ENCODE data around the gene RGS3.

DNA sequence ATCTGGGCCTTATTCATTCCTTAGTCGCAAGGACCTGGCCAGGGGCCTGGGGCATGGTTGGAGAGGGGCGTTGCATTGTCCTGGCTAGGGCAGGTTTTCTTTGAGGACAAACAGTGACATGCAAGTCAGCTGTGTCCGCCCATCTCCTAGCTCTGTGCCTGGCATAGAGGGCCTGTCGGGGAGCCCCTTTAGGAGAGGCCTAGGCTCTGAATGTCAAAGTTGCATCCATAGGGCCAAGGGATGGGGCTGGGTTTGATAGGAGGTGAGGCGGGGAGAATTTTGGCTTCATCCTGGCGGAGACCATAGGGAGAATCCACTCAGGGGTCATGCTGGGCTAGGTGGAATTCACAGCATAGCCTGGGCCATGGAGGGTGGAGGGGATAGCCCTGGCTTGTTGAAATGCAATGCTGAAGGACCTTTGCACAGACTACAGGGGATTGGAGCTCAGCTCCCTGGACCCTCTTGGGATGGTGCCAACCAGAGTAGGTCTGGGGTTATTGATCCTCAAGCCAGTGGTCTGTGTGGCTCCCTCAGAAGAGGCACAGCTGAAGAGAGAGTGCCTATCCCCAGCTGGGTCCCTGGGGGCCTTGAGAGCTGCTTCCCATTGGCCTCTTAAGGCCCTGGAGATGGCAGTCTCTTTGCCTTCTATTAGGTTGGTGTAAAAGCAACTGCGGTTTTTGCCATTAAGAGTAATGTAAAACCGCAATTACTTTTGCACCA is 104.0 kb downstream of the RGS3 start:
- no peak for TF ChIP-seq SUPT20H (IDR thresholded peaks at IDR 0.05; ENCODE audit: borderline replicate concordance, control insufficient read depth, low read depth, low read length)
- TF ChIP-seq, protein P1, sequence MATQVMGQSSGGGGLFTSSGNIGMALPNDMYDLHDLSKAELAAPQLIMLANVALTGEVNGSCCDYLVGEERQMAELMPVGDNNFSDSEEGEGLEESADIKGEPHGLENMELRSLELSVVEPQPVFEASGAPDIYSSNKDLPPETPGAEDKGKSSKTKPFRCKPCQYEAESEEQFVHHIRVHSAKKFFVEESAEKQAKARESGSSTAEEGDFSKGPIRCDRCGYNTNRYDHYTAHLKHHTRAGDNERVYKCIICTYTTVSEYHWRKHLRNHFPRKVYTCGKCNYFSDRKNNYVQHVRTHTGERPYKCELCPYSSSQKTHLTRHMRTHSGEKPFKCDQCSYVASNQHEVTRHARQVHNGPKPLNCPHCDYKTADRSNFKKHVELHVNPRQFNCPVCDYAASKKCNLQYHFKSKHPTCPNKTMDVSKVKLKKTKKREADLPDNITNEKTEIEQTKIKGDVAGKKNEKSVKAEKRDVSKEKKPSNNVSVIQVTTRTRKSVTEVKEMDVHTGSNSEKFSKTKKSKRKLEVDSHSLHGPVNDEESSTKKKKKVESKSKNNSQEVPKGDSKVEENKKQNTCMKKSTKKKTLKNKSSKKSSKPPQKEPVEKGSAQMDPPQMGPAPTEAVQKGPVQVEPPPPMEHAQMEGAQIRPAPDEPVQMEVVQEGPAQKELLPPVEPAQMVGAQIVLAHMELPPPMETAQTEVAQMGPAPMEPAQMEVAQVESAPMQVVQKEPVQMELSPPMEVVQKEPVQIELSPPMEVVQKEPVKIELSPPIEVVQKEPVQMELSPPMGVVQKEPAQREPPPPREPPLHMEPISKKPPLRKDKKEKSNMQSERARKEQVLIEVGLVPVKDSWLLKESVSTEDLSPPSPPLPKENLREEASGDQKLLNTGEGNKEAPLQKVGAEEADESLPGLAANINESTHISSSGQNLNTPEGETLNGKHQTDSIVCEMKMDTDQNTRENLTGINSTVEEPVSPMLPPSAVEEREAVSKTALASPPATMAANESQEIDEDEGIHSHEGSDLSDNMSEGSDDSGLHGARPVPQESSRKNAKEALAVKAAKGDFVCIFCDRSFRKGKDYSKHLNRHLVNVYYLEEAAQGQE (IDR thresholded peaks at IDR 0.05; ENCODE audit: low read depth, low read length): no peak
- TF ChIP-seq EP300 (IDR thresholded peaks at IDR 0.05; ENCODE audit: borderline replicate concordance in 1 of 2, control insufficient read depth in 1 of 2, low read depth in 2 of 2, low read length in 2 of 2): no peak
- TF ChIP-seq, protein P2, sequence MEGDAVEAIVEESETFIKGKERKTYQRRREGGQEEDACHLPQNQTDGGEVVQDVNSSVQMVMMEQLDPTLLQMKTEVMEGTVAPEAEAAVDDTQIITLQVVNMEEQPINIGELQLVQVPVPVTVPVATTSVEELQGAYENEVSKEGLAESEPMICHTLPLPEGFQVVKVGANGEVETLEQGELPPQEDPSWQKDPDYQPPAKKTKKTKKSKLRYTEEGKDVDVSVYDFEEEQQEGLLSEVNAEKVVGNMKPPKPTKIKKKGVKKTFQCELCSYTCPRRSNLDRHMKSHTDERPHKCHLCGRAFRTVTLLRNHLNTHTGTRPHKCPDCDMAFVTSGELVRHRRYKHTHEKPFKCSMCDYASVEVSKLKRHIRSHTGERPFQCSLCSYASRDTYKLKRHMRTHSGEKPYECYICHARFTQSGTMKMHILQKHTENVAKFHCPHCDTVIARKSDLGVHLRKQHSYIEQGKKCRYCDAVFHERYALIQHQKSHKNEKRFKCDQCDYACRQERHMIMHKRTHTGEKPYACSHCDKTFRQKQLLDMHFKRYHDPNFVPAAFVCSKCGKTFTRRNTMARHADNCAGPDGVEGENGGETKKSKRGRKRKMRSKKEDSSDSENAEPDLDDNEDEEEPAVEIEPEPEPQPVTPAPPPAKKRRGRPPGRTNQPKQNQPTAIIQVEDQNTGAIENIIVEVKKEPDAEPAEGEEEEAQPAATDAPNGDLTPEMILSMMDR (IDR thresholded peaks at IDR 0.05 in 2 of 3, conservative IDR thresholded peaks at IDR 0.05 in 1 of 3; ENCODE audit: control insufficient read depth in 2 of 3, extremely low read depth in 1 of 3, insufficient read depth in 1 of 3, low read depth in 3 of 3, low read length in 3 of 3): no peak
- TF ChIP-seq ZNF274 (IDR thresholded peaks at IDR 0.05; ENCODE audit: insufficient read depth, insufficient read length): no peak
- no peak for TF ChIP-seq ZSCAN29 (IDR thresholded peaks at IDR 0.05)
- TF ChIP-seq IRF4 (IDR thresholded peaks at IDR 0.05; ENCODE audit: low read depth, low read length): no peak
- TF ChIP-seq, protein P3, sequence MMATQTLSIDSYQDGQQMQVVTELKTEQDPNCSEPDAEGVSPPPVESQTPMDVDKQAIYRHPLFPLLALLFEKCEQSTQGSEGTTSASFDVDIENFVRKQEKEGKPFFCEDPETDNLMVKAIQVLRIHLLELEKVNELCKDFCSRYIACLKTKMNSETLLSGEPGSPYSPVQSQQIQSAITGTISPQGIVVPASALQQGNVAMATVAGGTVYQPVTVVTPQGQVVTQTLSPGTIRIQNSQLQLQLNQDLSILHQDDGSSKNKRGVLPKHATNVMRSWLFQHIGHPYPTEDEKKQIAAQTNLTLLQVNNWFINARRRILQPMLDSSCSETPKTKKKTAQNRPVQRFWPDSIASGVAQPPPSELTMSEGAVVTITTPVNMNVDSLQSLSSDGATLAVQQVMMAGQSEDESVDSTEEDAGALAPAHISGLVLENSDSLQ (IDR thresholded peaks at IDR 0.05): no peak
- TF ChIP-seq RAD21 (IDR thresholded peaks at IDR 0.05; ENCODE audit: insufficient read depth, low read depth, low read length): no peak
- TF ChIP-seq, protein P4, sequence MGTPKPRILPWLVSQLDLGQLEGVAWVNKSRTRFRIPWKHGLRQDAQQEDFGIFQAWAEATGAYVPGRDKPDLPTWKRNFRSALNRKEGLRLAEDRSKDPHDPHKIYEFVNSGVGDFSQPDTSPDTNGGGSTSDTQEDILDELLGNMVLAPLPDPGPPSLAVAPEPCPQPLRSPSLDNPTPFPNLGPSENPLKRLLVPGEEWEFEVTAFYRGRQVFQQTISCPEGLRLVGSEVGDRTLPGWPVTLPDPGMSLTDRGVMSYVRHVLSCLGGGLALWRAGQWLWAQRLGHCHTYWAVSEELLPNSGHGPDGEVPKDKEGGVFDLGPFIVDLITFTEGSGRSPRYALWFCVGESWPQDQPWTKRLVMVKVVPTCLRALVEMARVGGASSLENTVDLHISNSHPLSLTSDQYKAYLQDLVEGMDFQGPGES (IDR thresholded peaks at IDR 0.05): no peak
- TF ChIP-seq ZNF207 (IDR thresholded peaks at IDR 0.05; ENCODE audit: borderline replicate concordance): no peak
- no peak for TF ChIP-seq POLR2A (IDR thresholded peaks at IDR 0.05; ENCODE audit: low read depth, low read length)

All from GM12878 (cell line).